Astrocyte of the spinal cord (primary cell): ENCODE measurements around the gene UGT8.
"Not testable (repeated sequence)": the region's sequence is repeated elsewhere in the genome, so short reads cannot be mapped to it uniquely, and the experiment has no call there.

Source experiments
- DNase-seq: peaks from one replicate; pipeline ENCODE4 v3.0.0; 2011; ENCODE audit warnings: low read depth, low spot score
- H3K4me3 ChIP-seq: 2 replicates; pipeline ENCODE4 v1.5.1; 2011; ENCODE audit warnings: low read depth, mild to moderate bottlenecking, low read length, moderate library complexity
- in situ Hi-C: cut with HindIII; loops from 2 replicates; pipeline ENCODE4 v1.10.0; 2017; ENCODE audit warnings: low sequenced_read_pairs
- TF ChIP-seq, protein P1 (sequence below): IDR thresholded peaks from 2 replicates; pipeline ENCODE4 v1.5.1; 2012; ENCODE audit warnings: low read depth, mild to moderate bottlenecking, low read length, inconsistent platforms

UGT8 gene

DNA sequence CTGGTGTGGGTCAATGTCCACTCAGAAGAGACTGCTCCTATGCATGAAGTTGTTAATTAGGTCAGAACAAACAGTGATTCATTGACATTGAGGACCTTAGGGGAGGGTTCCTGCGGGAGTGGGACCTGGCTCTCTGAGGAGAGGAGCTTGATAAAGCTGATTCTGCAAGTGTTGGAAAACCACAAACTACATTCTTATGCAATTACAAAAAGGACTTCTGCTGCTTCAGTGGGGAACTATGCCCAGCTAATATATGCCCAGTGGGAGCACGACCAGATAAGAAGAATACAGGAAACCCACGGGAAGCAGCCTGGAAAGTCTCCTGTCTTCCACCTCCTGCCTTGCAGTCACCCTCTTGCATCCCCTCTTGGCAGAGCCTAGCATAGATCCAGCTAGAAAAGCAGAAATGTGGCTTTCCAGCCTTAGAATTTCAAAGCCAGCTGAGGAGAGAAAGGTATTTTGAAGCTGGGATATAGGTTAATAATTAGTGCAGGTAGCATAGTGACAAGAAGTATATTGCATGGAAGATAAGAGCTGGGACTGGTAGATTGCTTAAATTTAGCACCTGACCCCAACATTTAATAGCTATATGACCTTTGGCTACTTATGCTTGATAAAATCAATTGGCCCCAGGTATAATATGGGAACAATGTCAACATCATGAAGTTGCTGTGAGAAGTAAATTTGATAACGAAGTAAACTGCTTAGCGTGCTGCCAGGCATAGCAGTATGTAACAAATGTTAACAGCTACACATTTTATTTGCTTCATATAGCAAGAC lies 34.9 kb upstream of the UGT8 start:
- DNase-seq: peak; percentile 60
- TF ChIP-seq, protein P1, sequence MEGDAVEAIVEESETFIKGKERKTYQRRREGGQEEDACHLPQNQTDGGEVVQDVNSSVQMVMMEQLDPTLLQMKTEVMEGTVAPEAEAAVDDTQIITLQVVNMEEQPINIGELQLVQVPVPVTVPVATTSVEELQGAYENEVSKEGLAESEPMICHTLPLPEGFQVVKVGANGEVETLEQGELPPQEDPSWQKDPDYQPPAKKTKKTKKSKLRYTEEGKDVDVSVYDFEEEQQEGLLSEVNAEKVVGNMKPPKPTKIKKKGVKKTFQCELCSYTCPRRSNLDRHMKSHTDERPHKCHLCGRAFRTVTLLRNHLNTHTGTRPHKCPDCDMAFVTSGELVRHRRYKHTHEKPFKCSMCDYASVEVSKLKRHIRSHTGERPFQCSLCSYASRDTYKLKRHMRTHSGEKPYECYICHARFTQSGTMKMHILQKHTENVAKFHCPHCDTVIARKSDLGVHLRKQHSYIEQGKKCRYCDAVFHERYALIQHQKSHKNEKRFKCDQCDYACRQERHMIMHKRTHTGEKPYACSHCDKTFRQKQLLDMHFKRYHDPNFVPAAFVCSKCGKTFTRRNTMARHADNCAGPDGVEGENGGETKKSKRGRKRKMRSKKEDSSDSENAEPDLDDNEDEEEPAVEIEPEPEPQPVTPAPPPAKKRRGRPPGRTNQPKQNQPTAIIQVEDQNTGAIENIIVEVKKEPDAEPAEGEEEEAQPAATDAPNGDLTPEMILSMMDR: no peak
- in situ Hi-C loops: no loop called here
- no peak overlapping the region for H3K4me3 ChIP-seq

- no peak overlapping the region for H3K4me3 ChIP-seq
- no peak for DNase-seq
- in situ Hi-C loops: no loop called here
- TF ChIP-seq, protein P1: no peak
Observed at GRCh38 chr4:114577386-114577785, 21.2 kb upstream of the UGT8 start.

- no peak for DNase-seq
- H3K4me3 ChIP-seq: no peak overlapping the region
- TF ChIP-seq, protein P1: no peak
- in situ Hi-C loops: no loop called here
Observed at GRCh38 chr4:114582621-114583020, 16.0 kb upstream of the UGT8 start.

DNA sequence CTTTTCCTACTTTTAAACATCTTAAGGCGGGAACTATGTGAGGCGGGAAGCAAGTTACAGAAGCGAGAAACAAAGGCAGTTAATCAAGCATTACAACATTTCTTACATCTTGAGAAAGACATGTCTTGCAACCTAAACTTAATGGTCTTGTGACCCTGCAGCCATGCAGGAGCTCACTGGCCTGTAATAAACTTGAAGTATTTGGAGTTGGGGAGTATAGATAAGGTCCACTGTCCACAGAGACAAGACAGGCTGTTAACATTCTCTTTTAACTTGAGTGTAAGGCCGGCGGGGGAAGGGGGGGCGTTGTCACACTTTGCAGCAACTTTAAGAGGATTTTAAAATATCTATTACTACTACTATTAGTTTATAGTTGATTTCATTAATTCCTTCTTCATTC lies 10.3 kb upstream of the UGT8 start:
- H3K4me3 ChIP-seq: no peak overlapping the region
- in situ Hi-C loops: no loop called here
- TF ChIP-seq, protein P1: no peak
- no peak for DNase-seq

DNA sequence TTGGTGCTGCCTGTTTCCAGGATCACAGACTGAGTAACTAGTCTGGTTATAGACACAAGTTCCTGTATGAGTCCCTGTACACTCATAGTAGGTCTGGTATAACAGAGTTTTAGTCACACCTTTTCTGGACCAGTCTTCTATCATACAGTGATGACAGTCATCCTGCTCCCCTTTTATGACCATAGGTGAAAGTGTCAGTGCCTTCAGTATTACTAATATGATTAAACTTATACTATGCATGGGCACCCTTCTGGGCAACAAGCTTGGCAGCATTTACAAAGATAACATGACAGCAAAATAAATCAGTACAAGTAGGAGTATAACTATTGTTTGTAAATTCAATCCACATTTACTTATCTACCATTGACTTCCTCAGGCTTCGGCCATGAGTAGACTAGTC lies 8.2 kb upstream of the UGT8 start:
- DNase-seq, in situ Hi-C loops, H3K4me3 ChIP-seq: not testable (repeated sequence)

- TF ChIP-seq, protein P1: no peak
- DNase-seq: no peak
- in situ Hi-C loops: no loop called here
- no peak overlapping the region for H3K4me3 ChIP-seq
Observed at GRCh38 chr4:114593526-114593925, 5.1 kb upstream of the UGT8 start.

- H3K4me3 ChIP-seq: no peak overlapping the region
- no peak for DNase-seq
- TF ChIP-seq, protein P1: no peak
- in situ Hi-C loops: no loop called here
Observed at GRCh38 chr4:114595207-114595606, 3.4 kb upstream of the UGT8 start.
